ENCODE data around the gene TM4SF5.

The TM4SF5 gene

DNA sequence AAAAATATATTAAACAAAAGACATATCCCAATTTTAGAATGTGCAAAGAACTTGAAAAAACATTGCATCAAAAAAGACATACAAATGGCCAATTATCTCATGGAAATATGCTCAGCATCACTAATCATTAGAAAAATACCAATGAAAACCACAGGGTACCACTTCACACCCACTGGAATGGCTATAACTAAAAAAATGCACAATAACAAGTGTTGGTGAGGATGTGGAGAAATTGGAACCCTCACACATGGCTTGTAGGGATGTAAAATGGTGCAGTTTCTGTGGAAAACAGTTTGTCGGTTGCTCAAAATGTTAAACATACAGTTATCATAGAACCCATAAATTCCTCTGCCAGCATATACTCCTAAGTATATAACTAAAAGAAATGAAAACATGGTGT is 23.5 kb downstream of the TM4SF5 start:
- Histone ChIP-seq H3K9ac (ENCODE audit: low read length) (no peak overlapping the region), H4K20me1 (ENCODE audit: low read depth, low read length) (no peaks in the 10 kb centered on the region), H3K9me3 (ENCODE audit: insufficient read depth, low read length) (no peaks in the 10 kb centered on the region), H3K4me3 (ENCODE audit: insufficient read depth, low read length, poor library complexity, severe bottlenecking) (no peak overlapping the region), H3K9me2 (replicated peaks; ENCODE audit: insufficient read depth, low read length) (no peaks in the 10 kb centered on the region), H3K36me3 (ENCODE audit: low read length) (no peaks in the 10 kb centered on the region), H3K27me3 (ENCODE audit: low read length) (no peaks in the 10 kb centered on the region), H2AFZ (ENCODE audit: low read depth, low read length, severe bottlenecking) (peak overlapping the region; percentile 88), H3K27ac (ENCODE audit: low read depth, low read length) (no peak overlapping the region), H3F3A (ENCODE audit: insufficient read depth) (0 out of 2 replicates have a peak, but pooled peaks cover 8% of the 10 kb centered on the region), H3K4me2 (ENCODE audit: low read depth, low read length, poor library complexity, severe bottlenecking) (peak overlapping the region; percentile 89), H3K79me2 (ENCODE audit: insufficient read depth, low read length) (peaks cover 10% of the 10 kb centered on the region)
- no peak for TF ChIP-seq EZH2phosphoT487 (conservative IDR thresholded peaks at IDR 0.05; ENCODE audit: low read length)
- TF ChIP-seq, protein P1, sequence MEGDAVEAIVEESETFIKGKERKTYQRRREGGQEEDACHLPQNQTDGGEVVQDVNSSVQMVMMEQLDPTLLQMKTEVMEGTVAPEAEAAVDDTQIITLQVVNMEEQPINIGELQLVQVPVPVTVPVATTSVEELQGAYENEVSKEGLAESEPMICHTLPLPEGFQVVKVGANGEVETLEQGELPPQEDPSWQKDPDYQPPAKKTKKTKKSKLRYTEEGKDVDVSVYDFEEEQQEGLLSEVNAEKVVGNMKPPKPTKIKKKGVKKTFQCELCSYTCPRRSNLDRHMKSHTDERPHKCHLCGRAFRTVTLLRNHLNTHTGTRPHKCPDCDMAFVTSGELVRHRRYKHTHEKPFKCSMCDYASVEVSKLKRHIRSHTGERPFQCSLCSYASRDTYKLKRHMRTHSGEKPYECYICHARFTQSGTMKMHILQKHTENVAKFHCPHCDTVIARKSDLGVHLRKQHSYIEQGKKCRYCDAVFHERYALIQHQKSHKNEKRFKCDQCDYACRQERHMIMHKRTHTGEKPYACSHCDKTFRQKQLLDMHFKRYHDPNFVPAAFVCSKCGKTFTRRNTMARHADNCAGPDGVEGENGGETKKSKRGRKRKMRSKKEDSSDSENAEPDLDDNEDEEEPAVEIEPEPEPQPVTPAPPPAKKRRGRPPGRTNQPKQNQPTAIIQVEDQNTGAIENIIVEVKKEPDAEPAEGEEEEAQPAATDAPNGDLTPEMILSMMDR (IDR thresholded peaks at IDR 0.05; ENCODE audit: insufficient read depth, low read length, poor library complexity, severe bottlenecking) = no peak

DNA sequence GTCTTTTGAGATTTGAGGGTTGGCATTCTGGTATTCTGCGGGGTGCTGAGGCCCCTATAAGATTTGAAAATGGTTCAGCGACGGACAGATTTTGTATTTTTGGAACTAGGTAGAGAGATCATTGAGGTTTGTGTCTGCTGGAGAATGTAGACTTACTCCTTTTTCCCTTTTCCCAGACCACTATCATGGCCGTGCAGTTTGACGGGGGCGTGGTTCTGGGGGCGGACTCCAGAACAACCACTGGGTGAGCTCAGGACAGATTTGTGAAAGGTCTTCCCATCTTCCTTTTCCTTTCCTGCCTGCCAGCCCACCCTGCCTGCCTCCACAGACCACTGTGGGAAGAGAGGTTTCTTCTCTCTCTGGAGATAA is 24.9 kb downstream of the TM4SF5 start:
- Histone ChIP-seq H2AFZ (ENCODE audit: low read depth, low read length, severe bottlenecking) (peak overlapping the region; percentile 88), H3K9ac (ENCODE audit: low read length) (peak overlapping the region; percentile 99)

DNA sequence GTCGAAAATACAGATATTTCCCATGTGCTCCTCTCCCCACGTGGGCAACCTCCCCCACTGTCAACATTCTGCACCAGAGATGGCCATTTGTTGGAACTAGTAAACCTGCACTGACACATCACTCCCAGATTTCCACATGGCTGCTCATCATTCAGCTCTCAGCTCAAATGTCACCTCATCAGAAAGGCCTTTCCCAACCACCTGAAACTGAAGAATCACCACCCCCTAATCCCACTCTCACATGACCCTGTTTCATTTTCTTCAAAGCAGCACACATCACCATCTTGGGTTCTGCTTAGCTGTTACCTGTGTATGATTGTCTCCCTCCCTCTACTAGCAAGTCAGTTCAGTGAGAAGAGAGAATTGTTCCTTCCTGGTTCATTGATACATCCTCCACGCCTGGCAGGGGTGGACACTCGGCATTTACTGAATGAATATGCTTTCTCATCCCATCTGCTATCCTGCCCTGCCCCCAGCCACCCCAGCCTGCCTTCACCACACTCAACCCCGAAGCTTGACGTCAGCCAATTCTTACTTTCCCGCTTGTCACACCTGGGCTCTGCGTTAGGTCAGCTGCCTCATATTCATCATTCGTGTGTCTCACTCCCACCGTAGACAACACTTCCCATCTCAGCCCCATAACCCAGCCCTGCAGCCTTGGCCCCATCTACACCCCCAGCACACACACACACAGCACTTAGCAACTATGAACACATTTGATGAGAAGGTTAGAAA is 28.9 kb downstream of the TM4SF5 start:
- TF ChIP-seq, protein P1 (IDR thresholded peaks at IDR 0.05; ENCODE audit: insufficient read depth, low read length, poor library complexity, severe bottlenecking) = no peak
- no peak for TF ChIP-seq EZH2phosphoT487 (conservative IDR thresholded peaks at IDR 0.05; ENCODE audit: low read length)
- H3K79me2 ChIP-seq (ENCODE audit: insufficient read depth, low read length) = peaks cover 10% of the 10 kb centered on the region
- 0 out of 2 replicates have a peak, but pooled peaks cover 3% of the 10 kb centered on the region for H3F3A ChIP-seq (ENCODE audit: insufficient read depth)
- H3K27me3 ChIP-seq (ENCODE audit: low read length) = no peaks in the 10 kb centered on the region
- no peak overlapping the region for H3K4me3 ChIP-seq (ENCODE audit: insufficient read depth, low read length, poor library complexity, severe bottlenecking)
- H3K4me2 ChIP-seq (ENCODE audit: low read depth, low read length, poor library complexity, severe bottlenecking) = no peak overlapping the region
- no peak overlapping the region for H2AFZ ChIP-seq (ENCODE audit: low read depth, low read length, severe bottlenecking)
- H3K9ac ChIP-seq (ENCODE audit: low read length) = no peak overlapping the region
- H3K9me2 ChIP-seq (replicated peaks; ENCODE audit: insufficient read depth, low read length) = no peaks in the 10 kb centered on the region
- no peaks in the 10 kb centered on the region for H3K9me3 ChIP-seq (ENCODE audit: insufficient read depth, low read length)
- H3K27ac ChIP-seq (ENCODE audit: low read depth, low read length) = no peak overlapping the region
- no peaks in the 10 kb centered on the region for H3K36me3 ChIP-seq (ENCODE audit: low read length)
- H4K20me1 ChIP-seq (ENCODE audit: low read depth, low read length) = no peaks in the 10 kb centered on the region

More for the DNA sequence above, 24.9 kb downstream of the TM4SF5 start:
- no peaks in the 10 kb centered on the region for H4K20me1 ChIP-seq (ENCODE audit: low read depth, low read length)
- no peaks in the 10 kb centered on the region for H3K36me3 ChIP-seq (ENCODE audit: low read length)
- 0 out of 2 replicates have a peak, but pooled peaks cover 8% of the 10 kb centered on the region for H3F3A ChIP-seq (ENCODE audit: insufficient read depth)
- H3K4me3 ChIP-seq (ENCODE audit: insufficient read depth, low read length, poor library complexity, severe bottlenecking) = peak overlapping the region; percentile 98
- peaks cover 10% of the 10 kb centered on the region for H3K79me2 ChIP-seq (ENCODE audit: insufficient read depth, low read length)
- no peak for TF ChIP-seq EZH2phosphoT487 (conservative IDR thresholded peaks at IDR 0.05; ENCODE audit: low read length)
- TF ChIP-seq, protein P1 (IDR thresholded peaks at IDR 0.05; ENCODE audit: insufficient read depth, low read length, poor library complexity, severe bottlenecking) = no peak
- H3K27me3 ChIP-seq (ENCODE audit: low read length) = no peaks in the 10 kb centered on the region
- H3K27ac ChIP-seq (ENCODE audit: low read depth, low read length) = peak overlapping the region; percentile 28
- no peaks in the 10 kb centered on the region for H3K9me2 ChIP-seq (replicated peaks; ENCODE audit: insufficient read depth, low read length)
- H3K4me2 ChIP-seq (ENCODE audit: low read depth, low read length, poor library complexity, severe bottlenecking) = peak overlapping the region; percentile 89
- H3K9me3 ChIP-seq (ENCODE audit: insufficient read depth, low read length) = no peaks in the 10 kb centered on the region
